Inflammatory macrophage (primary cell): Measurements from ENCODE around the gene PIBF1.
"Not testable (repeated sequence)": the region's sequence is repeated elsewhere in the genome, so short reads cannot be mapped to it uniquely, and the experiment has no call there.

Experiments used
- DNase-seq, 2 donors: peaks; one replicate each; pipeline ENCODE4 v3.0.0-alpha.2; 2020 to 2022
- total RNA-seq, 18 experiments: gene quantifications; one replicate each; lab custom pipeline; 2026; ENCODE audit warnings: mixed read lengths in 6 of 18, inconsistent platforms in 2 of 18; lab: John Stamatoyannopoulos, UW

Gene PIBF1
- total RNA-seq, result 6.0 to 23.4 (median 15.7) reads per million in 18 experiments

- peak; percentile 99 for DNase-seq
These were observed at the start of gene PIBF1, which contains the start of gene DIS3 for GRCh38 chr13:72781451-72782439. Gene PIBF1, plus strand, starts transcription at chr13:72782133. Its CDS starts 1,337 bp downstream, at chr13:72783470. Gene DIS3, minus strand, starts transcription at chr13:72781900. Its CDS starts 68 bp downstream, at chr13:72781832.

- no peak for DNase-seq
These were observed 44.9 kb upstream of the PIBF1 start for GRCh38 chr13:72737033-72737432.

GRCh38 chr13:72740015-72740414, 41.9 kb upstream of the PIBF1 start:
- no peak for DNase-seq

- no peak for DNase-seq
These were observed 36.7 kb upstream of the PIBF1 start for GRCh38 chr13:72745260-72745659.

- DNase-seq, result no peak
These were observed 30.7 kb upstream of the PIBF1 start for GRCh38 chr13:72751220-72751619.

- DNase-seq, result no peak
These were observed 27.8 kb upstream of the PIBF1 start for GRCh38 chr13:72754111-72754510.

- DNase-seq, result no peak
These were observed 24.0 kb upstream of the PIBF1 start for GRCh38 chr13:72757792-72758535.

- DNase-seq, result no peak
These were observed 21.7 kb upstream of the PIBF1 start for GRCh38 chr13:72760189-72760588.

GRCh38 chr13:72763411-72763810, 18.5 kb upstream of the PIBF1 start:
- DNase-seq, result no peak

- DNase-seq, result no peak
These were observed 7.9 kb upstream of the PIBF1 start for GRCh38 chr13:72774019-72774418.

- DNase-seq, result no peak
These were observed 784 bp downstream of the PIBF1 start for GRCh38 chr13:72782717-72783116.

- DNase-seq, result not testable (repeated sequence)
These were observed 2.7 kb downstream of the PIBF1 start for GRCh38 chr13:72784679-72785078.

GRCh38 chr13:72788831-72789230, 6.9 kb downstream of the PIBF1 start:
- DNase-seq, result peak in 1 of 2 donors; percentile 8

- DNase-seq, result no peak
These were observed 10.7 kb downstream of the PIBF1 start for GRCh38 chr13:72792640-72793039.

GRCh38 chr13:72798817-72799216, 16.9 kb downstream of the PIBF1 start:
- no peak for DNase-seq

- no peak for DNase-seq
These were observed 22.4 kb downstream of the PIBF1 start for GRCh38 chr13:72804301-72804700.

- DNase-seq, result peak; percentile 7 to 52
These were observed 23.9 kb downstream of the PIBF1 start for GRCh38 chr13:72805676-72806346.

- DNase-seq, result not testable (repeated sequence)
These were observed 24.6 kb downstream of the PIBF1 start for GRCh38 chr13:72806514-72806913.

- DNase-seq, result peak in 1 of 2 donors; percentile 55
These were observed 27.1 kb downstream of the PIBF1 start for GRCh38 chr13:72808917-72809500.

GRCh38 chr13:72820156-72820897, 38.4 kb downstream of the PIBF1 start:
- no peak for DNase-seq

- DNase-seq, result no peak
These were observed 39.0 kb downstream of the PIBF1 start for GRCh38 chr13:72820898-72821279.

- DNase-seq, result no peak
These were observed 41.1 kb downstream of the PIBF1 start for GRCh38 chr13:72823081-72823480.
